G401.6 (cell line): ENCODE results near the gene VPS45.
A peak's percentile ranks its signal among the peaks of the same experiment; 100 is the strongest.
"Not testable (repeated sequence)": the region's sequence is repeated elsewhere in the genome, so short reads cannot be mapped to it uniquely, and the experiment has no call there.

ENCODE experiments used
- FAIRE-seq: peaks from 2 replicates; lab custom pipeline; 2012; peaks lifted over from hg19 to GRCh38; lab: Jason Lieb, UNC

The VPS45 gene, protein sequence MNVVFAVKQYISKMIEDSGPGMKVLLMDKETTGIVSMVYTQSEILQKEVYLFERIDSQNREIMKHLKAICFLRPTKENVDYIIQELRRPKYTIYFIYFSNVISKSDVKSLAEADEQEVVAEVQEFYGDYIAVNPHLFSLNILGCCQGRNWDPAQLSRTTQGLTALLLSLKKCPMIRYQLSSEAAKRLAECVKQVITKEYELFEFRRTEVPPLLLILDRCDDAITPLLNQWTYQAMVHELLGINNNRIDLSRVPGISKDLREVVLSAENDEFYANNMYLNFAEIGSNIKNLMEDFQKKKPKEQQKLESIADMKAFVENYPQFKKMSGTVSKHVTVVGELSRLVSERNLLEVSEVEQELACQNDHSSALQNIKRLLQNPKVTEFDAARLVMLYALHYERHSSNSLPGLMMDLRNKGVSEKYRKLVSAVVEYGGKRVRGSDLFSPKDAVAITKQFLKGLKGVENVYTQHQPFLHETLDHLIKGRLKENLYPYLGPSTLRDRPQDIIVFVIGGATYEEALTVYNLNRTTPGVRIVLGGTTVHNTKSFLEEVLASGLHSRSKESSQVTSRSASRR

GRCh38 chr1:150067184-150068108 lies at the start of gene VPS45:
Gene VPS45 (plus strand): TSS chr1:150067776. CDS start chr1:150067858, 82 bp downstream.
- peak; percentile 56 for FAIRE-seq

- FAIRE-seq: no peak
Observed at GRCh38 chr1:150018165-150018564, 49.4 kb upstream of the VPS45 start.

- FAIRE-seq: no peak
Observed at GRCh38 chr1:150020711-150021110, 46.9 kb upstream of the VPS45 start.

DNA sequence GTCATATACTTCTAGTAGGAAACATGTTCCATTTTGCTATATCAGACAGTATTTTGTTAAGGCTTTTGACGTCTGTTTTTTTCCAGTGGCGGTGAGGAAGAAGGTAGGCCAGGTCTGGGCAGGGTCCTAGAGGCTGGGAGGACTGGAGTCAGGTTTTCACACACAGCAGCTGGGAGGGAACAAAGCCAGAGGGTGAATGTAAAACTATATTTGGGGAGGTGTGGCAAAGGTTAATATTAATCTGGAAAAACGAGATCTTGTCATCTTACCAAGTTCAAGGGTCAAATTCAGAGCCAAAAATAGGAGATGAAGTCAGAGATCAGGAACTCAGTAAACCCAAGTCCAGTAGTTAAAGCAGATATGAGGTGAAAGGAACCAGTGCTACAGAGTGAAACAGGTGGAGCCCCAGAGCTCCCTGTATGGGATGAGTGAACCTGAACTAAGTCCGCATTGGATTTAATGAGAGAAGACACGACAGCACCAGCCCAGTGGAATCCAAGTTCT lies 46.3 kb upstream of the VPS45 start:
- FAIRE-seq: no peak

- FAIRE-seq: no peak
Observed at GRCh38 chr1:150022357-150022756, 45.2 kb upstream of the VPS45 start.

- no peak for FAIRE-seq
Observed at GRCh38 chr1:150024156-150024555, 43.4 kb upstream of the VPS45 start.

- FAIRE-seq: no peak
Observed at GRCh38 chr1:150028322-150028721, 39.3 kb upstream of the VPS45 start.

GRCh38 chr1:150034336-150034735 lies 33.2 kb upstream of the VPS45 start:
- no peak for FAIRE-seq

DNA sequence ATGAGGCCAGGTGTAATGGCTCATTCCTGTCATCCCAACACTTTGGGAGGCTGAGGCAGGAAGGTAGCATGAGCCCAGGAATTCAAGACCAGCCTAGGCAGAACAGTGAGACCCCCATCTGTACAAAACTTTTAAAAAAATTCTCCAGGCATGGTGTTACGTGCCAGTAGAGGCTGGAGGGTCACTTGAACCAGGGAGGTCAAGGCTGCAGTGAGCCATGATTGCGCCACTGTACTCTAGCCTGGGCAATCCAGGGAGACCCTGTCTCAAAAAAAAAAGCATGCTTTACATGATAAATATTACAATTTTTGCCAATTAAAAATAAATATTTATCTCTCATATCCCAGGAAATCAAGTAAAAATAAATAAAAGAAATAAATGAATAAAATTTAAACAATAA lies 17.6 kb upstream of the VPS45 start:
- no peak for FAIRE-seq

- FAIRE-seq: no peak
Observed at GRCh38 chr1:150051089-150051373, 16.5 kb upstream of the VPS45 start.

DNA sequence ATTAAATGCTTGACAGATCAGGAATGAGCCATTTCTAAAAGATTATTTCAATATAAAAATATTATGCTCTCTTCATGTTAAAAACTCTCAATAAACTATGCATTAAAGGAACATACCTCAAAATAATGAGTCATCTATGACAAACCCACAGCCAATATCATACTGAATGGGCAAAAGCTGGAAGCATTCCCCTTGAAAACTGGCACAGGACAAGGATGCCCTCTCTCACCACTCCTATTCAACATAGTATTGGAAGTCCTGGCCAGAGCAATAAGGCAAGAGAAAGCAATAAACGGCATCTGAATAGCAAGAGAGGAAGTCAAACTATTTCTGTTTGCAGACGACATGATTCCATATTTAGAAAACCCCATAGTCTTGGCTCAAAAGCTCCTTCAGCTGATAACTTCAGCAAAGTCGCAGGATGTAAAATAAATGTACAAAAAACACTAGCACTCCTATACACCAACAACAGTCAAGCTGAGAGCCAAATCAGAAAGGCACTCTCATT lies 15.6 kb upstream of the VPS45 start:
- not testable (repeated sequence) for FAIRE-seq

DNA sequence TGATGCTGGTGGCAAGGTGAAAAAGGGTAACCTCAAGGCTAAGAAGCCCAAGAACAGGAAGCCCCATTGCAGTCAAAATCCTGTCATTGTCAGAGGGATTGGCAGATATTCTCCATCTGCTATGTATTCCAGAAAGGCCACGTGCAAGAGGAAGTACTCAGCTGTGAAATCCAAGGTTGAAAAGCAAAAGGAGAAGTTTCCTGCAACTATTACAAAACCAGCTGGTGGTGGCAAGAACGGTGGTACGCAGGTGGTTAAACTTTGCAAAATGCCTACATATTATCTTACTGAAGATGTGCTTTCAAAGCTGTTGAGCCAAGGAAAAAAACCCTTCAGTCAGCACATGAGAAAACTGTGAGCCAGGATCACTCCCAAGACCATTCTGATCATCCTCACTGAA lies 13.7 kb upstream of the VPS45 start:
- FAIRE-seq: no peak

- FAIRE-seq: not testable (repeated sequence)
Observed at GRCh38 chr1:150055507-150055906, 12.1 kb upstream of the VPS45 start.

GRCh38 chr1:150056407-150056806 lies 11.2 kb upstream of the VPS45 start:
- no peak for FAIRE-seq

GRCh38 chr1:150060260-150060659 lies 7.3 kb upstream of the VPS45 start:
- no peak for FAIRE-seq

DNA sequence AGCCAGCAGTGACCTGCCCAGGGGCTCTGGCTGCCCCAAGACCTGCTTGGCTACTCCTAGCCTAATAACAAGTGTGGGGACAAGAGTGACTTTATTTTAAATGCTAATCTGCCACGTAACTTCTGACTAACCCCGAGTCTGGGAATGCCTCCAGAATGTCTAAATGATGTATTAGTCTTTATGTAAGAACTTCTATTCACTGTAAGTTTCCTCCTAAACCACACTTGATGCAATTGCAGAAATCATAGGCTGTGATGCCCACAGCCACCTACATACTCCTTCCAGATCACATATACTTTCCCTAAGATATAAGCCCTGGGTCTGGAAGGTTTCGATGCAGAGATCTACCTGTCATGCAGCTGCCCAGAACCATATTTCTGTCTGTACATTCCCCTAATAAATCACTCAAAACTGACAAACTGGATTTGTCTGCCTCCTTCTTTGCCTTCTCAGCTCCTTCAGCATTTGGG lies 5.9 kb upstream of the VPS45 start:
- no peak for FAIRE-seq

DNA sequence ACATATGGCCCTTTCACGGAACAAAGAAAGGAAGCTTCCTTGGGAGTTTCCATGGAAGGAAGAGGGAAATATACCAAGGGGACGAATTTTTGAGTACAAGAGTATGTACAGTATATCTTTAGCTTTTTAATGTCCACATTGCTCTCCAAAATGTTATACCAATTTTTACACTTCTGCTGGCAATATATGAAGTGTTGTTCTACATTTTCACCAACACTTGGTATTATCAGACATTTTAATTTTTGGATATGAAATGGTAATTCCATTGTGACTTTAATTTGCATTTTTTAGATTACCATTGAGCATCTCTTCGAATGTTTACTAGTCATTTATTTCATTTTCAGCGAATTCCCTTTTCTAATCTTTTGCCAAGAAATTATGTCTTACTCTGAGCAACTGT lies 5.5 kb upstream of the VPS45 start:
- FAIRE-seq: no peak

DNA sequence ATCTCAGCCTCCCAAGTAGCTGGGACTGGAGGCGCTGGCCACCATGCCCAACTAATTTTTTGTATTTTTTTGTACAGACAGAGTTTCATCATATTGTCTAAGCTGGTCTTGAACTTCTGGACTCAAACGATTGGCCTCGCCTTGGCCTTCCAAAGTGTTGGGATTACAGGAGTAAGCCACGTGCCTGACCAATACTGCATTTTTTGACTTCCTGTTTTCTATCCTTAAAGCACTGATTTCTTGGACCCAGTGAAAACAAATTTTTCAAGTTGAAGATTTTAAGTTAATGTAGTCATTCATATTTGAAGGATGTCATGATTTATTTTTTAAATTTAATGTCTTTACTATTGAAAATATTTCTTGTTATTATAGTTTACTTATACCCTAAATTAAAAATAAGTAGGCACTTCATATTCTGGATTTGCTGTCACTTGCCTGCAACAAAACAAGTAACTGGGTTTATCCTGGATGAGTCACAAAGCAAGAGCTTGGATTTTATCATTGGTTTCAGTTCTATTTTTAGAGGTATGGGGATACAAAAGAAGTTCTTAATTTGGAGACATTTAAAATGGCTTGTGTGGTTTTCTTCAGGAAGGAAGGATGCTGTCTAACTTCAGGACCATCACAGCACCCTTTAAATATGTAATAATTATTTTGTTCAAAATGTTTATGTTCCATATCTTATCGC lies 2.2 kb upstream of the VPS45 start:
- FAIRE-seq: no peak

GRCh38 chr1:150066328-150066727 lies 1.2 kb upstream of the VPS45 start:
- FAIRE-seq: no peak

- FAIRE-seq: no peak
Observed at GRCh38 chr1:150066838-150067183, 765 bp upstream of the VPS45 start.

DNA sequence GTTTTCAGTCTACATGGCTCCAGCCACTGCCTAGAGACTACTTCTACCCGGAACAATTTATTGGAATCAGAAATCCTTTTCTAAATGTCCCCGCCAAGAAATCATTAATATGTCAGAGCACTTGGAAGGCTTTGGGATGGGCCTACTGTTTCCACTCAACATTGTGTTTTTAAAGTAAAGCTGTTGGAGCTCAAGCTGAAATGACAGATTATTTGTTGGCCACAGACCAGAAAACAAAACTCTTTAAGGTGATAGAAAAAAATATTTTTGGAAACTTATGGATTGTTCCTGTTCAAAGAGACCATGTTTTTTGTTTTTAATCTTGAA lies 496 bp downstream of the VPS45 start:
- FAIRE-seq: no peak

GRCh38 chr1:150069923-150070322 lies 2.3 kb downstream of the VPS45 start:
- FAIRE-seq: no peak
